Osteocyte (in vitro differentiated cells): ENCODE measurements around the gene IFNA5. TPM values are rescaled to one million over a fixed set of nuclear protein-coding genes. Genes with fewer than 3 reads are reported as not detected.

Source experiments
- DNase-seq: peaks from one replicate; pipeline ENCODE4 v3.0.0; 2021; ENCODE audit warnings: mixed read lengths; ENCODE audit not compliant: unreplicated experiment; ENCODE audit errors: extremely low spot score
- H3K27ac Mint-ChIP-seq: one replicate; pipeline ENCODE4 v1.8.0; 2021; ENCODE audit warnings: mild to moderate bottlenecking, mixed read lengths; ENCODE audit not compliant: unreplicated experiment
- H3K27me3 Mint-ChIP-seq: one replicate; pipeline ENCODE4 v1.8.0; 2021; ENCODE audit warnings: mixed read lengths; ENCODE audit not compliant: unreplicated experiment
- H3K36me3 Mint-ChIP-seq: one replicate; pipeline ENCODE4 v1.8.0; 2021; ENCODE audit warnings: mixed read lengths; ENCODE audit not compliant: unreplicated experiment
- H3K4me1 Mint-ChIP-seq: one replicate; pipeline ENCODE4 v1.8.0; 2021; ENCODE audit warnings: mixed read lengths; ENCODE audit not compliant: unreplicated experiment
- H3K4me3 Mint-ChIP-seq: one replicate; pipeline ENCODE4 v1.8.0; 2021; ENCODE audit warnings: mild to moderate bottlenecking, moderate library complexity, mixed read lengths; ENCODE audit not compliant: unreplicated experiment
- H3K9me3 Mint-ChIP-seq: one replicate; pipeline ENCODE4 v1.8.0; 2021; ENCODE audit warnings: mixed read lengths; ENCODE audit not compliant: unreplicated experiment
- CTCF ChIP-seq: fragments of 200-600 bp; sonication (generic); IDR thresholded peaks from 2 replicates; pipeline ENCODE4 v1.5.0; 2021; ENCODE audit warnings: antibody characterized with exemption, mild to moderate bottlenecking, moderate library complexity
- total RNA-seq: library from RNA; stranded (reverse); gene quantifications from 2 replicates; pipeline ENCODE4 v1.2.1, GENCODE V29; 2021

The IFNA5 gene
- total RNA-seq, 1 donor from 2014 or later: not detected

GRCh38 chr9:21286099-21286498, 19.0 kb downstream of the IFNA5 start:
- peaks cover 23% of the 10 kb centered on the region for H3K27me3 Mint-ChIP-seq
- no peak overlapping the region for H3K4me3 Mint-ChIP-seq
- no peaks in the 10 kb centered on the region for H3K36me3 Mint-ChIP-seq
- DNase-seq: no peak
- TF ChIP-seq CTCF: no peak
- H3K9me3 Mint-ChIP-seq: peaks cover 3% of the 10 kb centered on the region
- no peak overlapping the region for H3K27ac Mint-ChIP-seq
- H3K4me1 Mint-ChIP-seq: no peaks in the 10 kb centered on the region

GRCh38 chr9:21281275-21281674, 23.8 kb downstream of the IFNA5 start:
- Mint-ChIP-seq H3K27me3 (peaks cover 22% of the 10 kb centered on the region), H3K4me3 (no peak overlapping the region), H3K9me3 (peaks cover 1% of the 10 kb centered on the region), H3K36me3 (no peaks in the 10 kb centered on the region), H3K27ac (no peak overlapping the region), H3K4me1 (no peaks in the 10 kb centered on the region)
- no peak for DNase-seq
- no peak for TF ChIP-seq CTCF

- Mint-ChIP-seq H3K4me3 (no peak overlapping the region), H3K36me3 (no peaks in the 10 kb centered on the region), H3K4me1 (no peaks in the 10 kb centered on the region), H3K27ac (no peak overlapping the region), H3K27me3 (peaks cover 39% of the 10 kb centered on the region), H3K9me3 (peaks cover 6% of the 10 kb centered on the region)
- TF ChIP-seq CTCF: no peak
- DNase-seq: no peak
Observed at GRCh38 chr9:21268347-21268657, 36.8 kb downstream of the IFNA5 start.

- H3K4me1 Mint-ChIP-seq: no peaks in the 10 kb centered on the region
- H3K36me3 Mint-ChIP-seq: no peaks in the 10 kb centered on the region
- H3K9me3 Mint-ChIP-seq: peaks cover 6% of the 10 kb centered on the region
- H3K27me3 Mint-ChIP-seq: peaks cover 39% of the 10 kb centered on the region
- no peak for DNase-seq
- no peak overlapping the region for H3K27ac Mint-ChIP-seq
- no peak for TF ChIP-seq CTCF
- H3K4me3 Mint-ChIP-seq: no peak overlapping the region
Observed at GRCh38 chr9:21267485-21268346, 37.4 kb downstream of the IFNA5 start.

GRCh38 chr9:21266733-21267484, 38.2 kb downstream of the IFNA5 start:
- Mint-ChIP-seq H3K36me3 (no peaks in the 10 kb centered on the region), H3K27ac (no peak overlapping the region), H3K27me3 (peaks cover 39% of the 10 kb centered on the region), H3K4me1 (no peaks in the 10 kb centered on the region), H3K9me3 (peaks cover 6% of the 10 kb centered on the region), H3K4me3 (no peak overlapping the region)
- TF ChIP-seq CTCF: no peak
- DNase-seq: no peak
